T-cell (primary cell): ENCODE measurements around the gene TDRD7. TPM values are rescaled to one million over a fixed set of nuclear protein-coding genes. Genes with fewer than 3 reads are reported as not detected.

Experiments
- ATAC-seq, 4 experiments: fragments of 200-7000 bp in 3 of 4; fragments of 150-1000 bp in 1 of 4; cut with Tn5 transposase; replicated peaks in 1 of 4; 1 replicate in 3 of 4; 2 replicates in 1 of 4; pipeline ENCODE4 v1.10.0; 2021; ENCODE audit warnings: moderate library complexity in 3 of 4, mild to moderate bottlenecking in 2 of 4, moderate number of reproducible peaks in 1 of 4
- CTCF ChIA-PET, 2 donors: fragments of 300-600 bp; sonication (Branson Sonifier 250); formaldehyde crosslinking; loops; one replicate each; lab custom pipeline; 2022; ENCODE audit warnings: antibody characterized with exemption in 2 of 2; lab: Charles Lee
- POLR2A ChIA-PET, 2 donors: fragments of 300-600 bp; sonication (Branson Sonifier 250); formaldehyde crosslinking; loops; one replicate each; lab custom pipeline; 2022; ENCODE audit warnings: antibody characterized with exemption in 2 of 2; lab: Charles Lee
- DNase-seq, 35 experiments: peaks; one replicate each; pipeline versions ENCODE4 v3.0.0 to v3.0.0-alpha.2; 2013 to 2023
- H3K27ac ChIP-seq: one replicate; pipeline ENCODE4 v1.5.1; 2013; ENCODE audit warnings: low read length
- H3K27me3 ChIP-seq, 2 experiments: replicated peaks in 1 of 2; 1 replicate in 1 of 2; 2 replicates in 1 of 2; pipeline versions ENCODE4 v1.6.1 to v1.7.0; 2013; ENCODE audit warnings: low read length in 1 of 2, mixed read lengths in 1 of 2; ENCODE audit not compliant: control insufficient read depth in 2 of 2, insufficient read depth in 2 of 2; ENCODE audit errors: extremely low read depth in 1 of 2
- H3K36me3 ChIP-seq, 2 donors: 1 replicate in 1 of 2; 2 replicates in 1 of 2; pipeline versions ENCODE4 v1.6.1 to v1.7.0; 2013; ENCODE audit warnings: low read length in 1 of 2; ENCODE audit not compliant: control insufficient read depth in 2 of 2, insufficient read depth in 1 of 2; ENCODE audit errors: extremely low read depth in 1 of 2
- H3K4me1 ChIP-seq, 2 experiments: 1 replicate in 1 of 2; 2 replicates in 1 of 2; pipeline versions ENCODE4 v1.6.1 to v1.7.0; 2013; ENCODE audit warnings: low read length in 2 of 2, mixed read lengths in 1 of 2; ENCODE audit not compliant: insufficient read depth in 2 of 2, control insufficient read depth in 1 of 2; ENCODE audit errors: extremely low read depth in 1 of 2
- H3K4me3 ChIP-seq, 2 donors: 1 replicate in 1 of 2; 2 replicates in 1 of 2; pipeline versions ENCODE4 v1.5.1 to v1.7.0; 2013; ENCODE audit warnings: mild to moderate bottlenecking in 2 of 2, low read length in 1 of 2, moderate library complexity in 1 of 2; ENCODE audit not compliant: control insufficient read depth in 1 of 2; ENCODE audit errors: extremely low read depth in 1 of 2
- H3K9me3 ChIP-seq: 2 replicates; pipeline ENCODE4 v1.7.0; 2013
- H3K27ac Mint-ChIP-seq, 2 donors: one replicate each; pipeline ENCODE4 v1.8.0; 2020 to 2021; ENCODE audit warnings: mild to moderate bottlenecking in 2 of 2, mixed read lengths in 2 of 2
- H3K27me3 Mint-ChIP-seq, 2 donors: one replicate each; pipeline ENCODE4 v1.8.0; 2021 to 2022; ENCODE audit warnings: mixed read lengths in 2 of 2
- H3K36me3 Mint-ChIP-seq: one replicate; pipeline ENCODE4 v1.8.0; 2021; ENCODE audit warnings: mixed read lengths
- H3K4me1 Mint-ChIP-seq, 3 donors: one replicate each; pipeline ENCODE4 v1.8.0; 2020 to 2022; ENCODE audit warnings: mixed read lengths in 3 of 3, mild to moderate bottlenecking in 1 of 3
- H3K4me3 Mint-ChIP-seq, 3 donors: one replicate each; pipeline ENCODE4 v1.8.0; 2020 to 2022; ENCODE audit warnings: mild to moderate bottlenecking in 3 of 3, mixed read lengths in 3 of 3, moderate library complexity in 3 of 3
- H3K9me3 Mint-ChIP-seq, 3 donors: one replicate each; pipeline ENCODE4 v1.8.0; 2020 to 2022; ENCODE audit warnings: mixed read lengths in 3 of 3
- WGBS: methylation state at CpG from one replicate; pipeline ENCODE4 v1.1.5; 2013; ENCODE audit warnings: missing lambda C conversion rate; ENCODE audit not compliant: insufficient coverage; 5-methylcytosine and 5-hydroxymethylcytosine counted together
- total RNA-seq, 35 experiments: library from RNA in 6 of 35; stranded (reverse) in 6 of 35; fragments of 120-200 nt in 1 of 35; gene quantifications; one replicate each; pipeline versions ENCODE4 v1.2.1 to v1.2.4 and lab custom pipeline; 2013 to 2026

TDRD7 gene
- total RNA-seq, 5 donors from 2014 or later (not counting 1 experiment from before 2014, with no cell fraction given), result 9.2 to 11.9 (median 10.2) TPM

GRCh38 chr9:97425973-97426336 lies 14.1 kb downstream of the TDRD7 start:
- no CpG with 5 or more reads among the region's 3 CpGs for WGBS
- Histone ChIP-seq H3K27me3 (no peaks in the 10 kb centered on the region), H3K27ac (no peak overlapping the region), H3K9me3 (peaks cover 5% of the 10 kb centered on the region), H3K4me1 (no peaks in the 10 kb centered on the region), H3K4me3 (no peak overlapping the region), H3K36me3 (peaks cover 0 to 22% of the 10 kb centered on the region in 2 donors)
- Mint-ChIP-seq H3K27ac (no peak overlapping the region), H3K9me3 (peaks cover 3 to 15% (median 7%) of the 10 kb centered on the region in 3 donors), H3K4me3 (no peak overlapping the region), H3K4me1 (peaks cover 6 to 14% (median 9%) of the 10 kb centered on the region in 3 donors), H3K27me3 (no peaks in the 10 kb centered on the region), H3K36me3 (peaks cover 55% of the 10 kb centered on the region)
- ChIA-PET CTCF (no interaction called here), POLR2A (no interaction called here)
- no peak for ATAC-seq
- no peak for DNase-seq

DNA sequence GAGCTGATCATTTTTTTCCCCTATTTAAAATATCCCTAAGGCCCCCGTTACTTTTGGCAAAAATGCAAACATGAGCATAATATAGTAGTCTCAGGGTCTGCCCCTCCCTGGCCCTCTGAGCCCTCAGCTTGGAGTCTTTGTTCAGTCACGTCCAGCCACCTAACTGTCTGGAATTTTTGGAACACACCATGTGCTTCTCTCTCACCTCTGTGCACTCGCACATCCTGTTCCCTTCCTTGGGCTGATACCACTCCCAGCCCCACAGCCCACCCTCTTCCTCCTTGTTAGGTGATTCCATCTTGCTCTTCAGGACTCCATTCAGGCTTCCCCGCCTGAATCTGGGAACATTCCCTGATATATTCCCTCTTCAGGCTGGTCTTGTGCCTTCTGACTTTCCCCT lies 16.0 kb downstream of the TDRD7 start:
- WGBS, result 84% methylated on average over 3 of the region's 4 CpGs
- peaks cover 0 to 41% of the 10 kb centered on the region in 2 donors for H3K36me3 ChIP-seq
- DNase-seq (no peak), ATAC-seq (no peak)
- no peak overlapping the region for H3K27ac ChIP-seq
- Mint-ChIP-seq H3K27me3 (no peaks in the 10 kb centered on the region), H3K9me3 (peaks cover 0 to 10% (median 4%) of the 10 kb centered on the region in 3 donors), H3K4me1 (peaks cover 6 to 9% (median 7%) of the 10 kb centered on the region in 3 donors), H3K27ac (no peak overlapping the region), H3K4me3 (no peak overlapping the region), H3K36me3 (peaks cover 63% of the 10 kb centered on the region)
- peaks cover 2% of the 10 kb centered on the region for H3K9me3 ChIP-seq
- ChIA-PET CTCF (no interaction called here), POLR2A (no interaction called here)
- H3K4me3 ChIP-seq, result no peak overlapping the region
- no peaks in the 10 kb centered on the region for H3K4me1 ChIP-seq
- H3K27me3 ChIP-seq, result no peaks in the 10 kb centered on the region

DNA sequence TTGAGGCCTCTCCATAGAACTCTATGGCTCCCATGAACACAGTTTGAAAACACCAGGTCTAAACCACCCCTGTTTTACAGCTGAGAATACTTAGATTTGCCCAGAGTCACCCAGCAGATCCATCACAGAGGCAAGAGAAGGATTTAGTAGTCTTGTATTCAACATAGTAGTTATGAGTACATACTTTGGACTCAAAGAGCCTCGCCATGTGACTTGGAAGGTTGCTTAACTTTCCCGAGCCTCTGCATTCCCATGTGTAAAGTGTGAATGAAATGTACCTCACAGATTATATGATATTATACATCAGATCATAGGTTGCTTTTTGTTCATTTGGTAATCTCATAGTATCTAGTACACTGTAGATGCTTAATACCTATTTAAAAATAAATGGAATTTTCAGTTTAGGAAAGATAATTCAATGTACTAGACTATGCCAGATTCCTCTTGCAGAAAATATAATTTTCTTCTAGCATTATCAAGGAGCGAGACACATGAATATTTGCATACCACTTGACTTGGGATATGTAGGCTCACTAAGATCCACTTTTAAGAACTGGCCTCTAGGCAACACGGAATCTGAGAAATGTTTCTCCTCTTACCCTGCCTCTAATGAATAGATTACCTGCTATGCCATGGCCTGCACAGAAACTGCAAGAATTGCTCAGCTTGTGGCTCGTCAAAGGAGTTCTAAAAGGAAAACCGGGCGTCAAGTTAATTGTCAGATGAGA lies 18.6 kb downstream of the TDRD7 start:
- Histone ChIP-seq H3K4me3 (no peak overlapping the region), H3K4me1 (no peaks in the 10 kb centered on the region), H3K9me3 (no peaks in the 10 kb centered on the region), H3K27me3 (no peaks in the 10 kb centered on the region), H3K27ac (no peak overlapping the region), H3K36me3 (peaks cover 0 to 46% of the 10 kb centered on the region in 2 donors)
- ChIA-PET CTCF (interaction anchor here in 1 of 2 donors (1.2 kb wide), 1 partner anchor 168 kb away, joined by 3 read pairs; no protein-coding TSS in a partner anchor), POLR2A (interaction anchor here in 1 of 2 donors (0.6 kb wide), 1 partner anchor 580 kb away, joined by 3 read pairs; no protein-coding TSS in a partner anchor)
- DNase-seq (no peak), ATAC-seq (no peak)
- Mint-ChIP-seq H3K27ac (no peak overlapping the region), H3K36me3 (peaks cover 71% of the 10 kb centered on the region), H3K4me1 (peaks cover 0 to 2% (median 0%) of the 10 kb centered on the region in 3 donors), H3K4me3 (no peak overlapping the region), H3K9me3 (no peaks in the 10 kb centered on the region), H3K27me3 (no peaks in the 10 kb centered on the region)
- 94% methylated on average over 2 of the region's 7 CpGs for WGBS

DNA sequence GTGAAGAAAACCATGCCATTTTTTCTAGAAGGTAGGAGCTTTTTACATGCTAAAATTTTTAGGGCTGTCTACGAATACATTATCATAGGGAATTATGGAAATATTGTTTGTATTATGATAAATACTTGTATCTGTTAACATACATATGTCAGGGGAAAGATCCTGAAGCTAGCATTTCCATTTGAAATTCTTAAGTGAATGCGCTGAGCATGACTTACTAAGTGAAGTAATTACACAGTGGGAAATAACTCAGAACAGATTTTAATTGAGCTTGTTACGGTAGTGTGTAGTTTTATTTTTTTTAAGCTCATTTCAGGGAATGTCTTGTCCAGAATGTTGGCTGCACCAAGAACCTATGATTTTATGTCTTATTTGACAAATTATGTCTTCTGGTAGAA lies 19.1 kb downstream of the TDRD7 start:
- H3K27ac Mint-ChIP-seq, result no peak overlapping the region
- CTCF ChIA-PET, result interaction anchor here in 1 of 2 donors (1.2 kb wide), 1 partner anchor 168 kb away, joined by 3 read pairs; no protein-coding TSS in a partner anchor
- H3K36me3 Mint-ChIP-seq, result peaks cover 71% of the 10 kb centered on the region
- POLR2A ChIA-PET, result interaction anchor here in 1 of 2 donors (0.6 kb wide), 1 partner anchor 580 kb away, joined by 3 read pairs; no protein-coding TSS in a partner anchor
- no CpG with 5 or more reads among the region's 3 CpGs for WGBS
- Histone ChIP-seq H3K36me3 (peaks cover 0 to 46% of the 10 kb centered on the region in 2 donors), H3K4me3 (no peak overlapping the region), H3K4me1 (no peaks in the 10 kb centered on the region), H3K27ac (no peak overlapping the region), H3K9me3 (no peaks in the 10 kb centered on the region), H3K27me3 (no peaks in the 10 kb centered on the region)
- H3K27me3 Mint-ChIP-seq, result no peaks in the 10 kb centered on the region
- peaks cover 0 to 2% (median 0%) of the 10 kb centered on the region in 3 donors for H3K4me1 Mint-ChIP-seq
- DNase-seq (no peak), ATAC-seq (no peak)
- H3K4me3 Mint-ChIP-seq, result no peak overlapping the region
- H3K9me3 Mint-ChIP-seq, result no peaks in the 10 kb centered on the region

GRCh38 chr9:97431549-97432143 lies 19.8 kb downstream of the TDRD7 start:
- Mint-ChIP-seq H3K27ac (no peak overlapping the region), H3K27me3 (no peaks in the 10 kb centered on the region), H3K4me3 (no peak overlapping the region), H3K36me3 (peaks cover 74% of the 10 kb centered on the region), H3K9me3 (no peaks in the 10 kb centered on the region), H3K4me1 (peaks cover 0 to 2% (median 0%) of the 10 kb centered on the region in 3 donors)
- Histone ChIP-seq H3K4me1 (no peaks in the 10 kb centered on the region), H3K36me3 (peaks cover 0 to 46% of the 10 kb centered on the region in 2 donors), H3K27ac (no peak overlapping the region), H3K9me3 (no peaks in the 10 kb centered on the region), H3K27me3 (no peaks in the 10 kb centered on the region), H3K4me3 (no peak overlapping the region)
- CTCF ChIA-PET, result interaction anchor here in 1 of 2 donors (1.2 kb wide), 1 partner anchor 167 kb away, joined by 3 read pairs; no protein-coding TSS in a partner anchor
- DNase-seq (no peak), ATAC-seq (no peak)
- no CpG with 5 or more reads among the region's 5 CpGs for WGBS
- POLR2A ChIA-PET, result no interaction called here

DNA sequence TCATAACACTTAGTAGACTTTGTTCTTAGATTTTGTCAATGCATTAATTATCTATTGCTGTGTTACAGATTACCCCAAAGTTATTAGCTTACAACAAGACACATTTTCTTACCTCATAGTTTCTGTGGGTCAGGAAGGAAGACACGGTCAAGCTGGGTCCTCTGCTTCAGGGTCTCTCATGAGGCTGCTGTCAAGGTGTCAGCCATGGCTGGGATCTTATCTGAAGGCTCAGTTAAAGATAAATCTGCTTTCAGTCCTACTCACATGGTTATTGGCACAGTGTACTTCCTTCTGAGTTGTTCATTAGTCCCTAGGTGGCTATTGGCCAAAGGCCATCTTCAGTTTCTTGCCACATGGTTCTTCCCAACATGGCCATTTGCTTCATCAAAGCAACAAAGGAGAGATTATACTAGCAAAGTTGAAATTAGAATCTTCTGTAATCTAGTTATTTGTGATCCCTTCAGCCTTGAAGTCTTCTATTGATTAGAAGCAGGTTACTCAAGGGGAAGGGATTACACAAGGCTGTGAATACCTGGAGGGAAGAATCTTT lies 25.2 kb downstream of the TDRD7 start:
- peaks cover 49% of the 10 kb centered on the region for H3K36me3 Mint-ChIP-seq
- DNase-seq (no peak), ATAC-seq (no peak)
- no CpG with 5 or more reads among the region's 1 CpG for WGBS
- H3K9me3 Mint-ChIP-seq, result no peaks in the 10 kb centered on the region
- no peak overlapping the region for H3K4me3 ChIP-seq
- ChIA-PET CTCF (no interaction called here), POLR2A (no interaction called here)
- H3K27me3 ChIP-seq, result no peaks in the 10 kb centered on the region
- peaks cover 0 to 24% of the 10 kb centered on the region in 2 donors for H3K36me3 ChIP-seq
- H3K4me3 Mint-ChIP-seq, result no peak overlapping the region
- no peaks in the 10 kb centered on the region for H3K4me1 Mint-ChIP-seq
- H3K27me3 Mint-ChIP-seq, result no peaks in the 10 kb centered on the region
- no peak overlapping the region for H3K27ac Mint-ChIP-seq
- H3K9me3 ChIP-seq, result no peaks in the 10 kb centered on the region
- H3K4me1 ChIP-seq, result no peaks in the 10 kb centered on the region
- H3K27ac ChIP-seq, result no peak overlapping the region
